Testis (tissue), 2 donors: ENCODE results near the gene DRC7.

ENCODE experiments used
- POLR2A ChIP-seq: fragments of 450-650 bp; IDR thresholded peaks from one replicate; pipeline ENCODE4 v1.6.1; 2017; ENCODE audit warnings: antibody characterized with exemption, mild to moderate bottlenecking, moderate library complexity
- TF ChIP-seq, protein P1 (sequence below), 3 experiments: fragments of 450-650 bp in 2 of 3; fragments of 200-600 bp in 1 of 3; sonication (generic) in 1 of 3; IDR thresholded peaks; one replicate each; pipeline ENCODE4 v1.5.1; 2016 to 2019; ENCODE audit warnings: antibody characterized with exemption in 3 of 3, mild to moderate bottlenecking in 2 of 3, moderate library complexity in 1 of 3

DNA sequence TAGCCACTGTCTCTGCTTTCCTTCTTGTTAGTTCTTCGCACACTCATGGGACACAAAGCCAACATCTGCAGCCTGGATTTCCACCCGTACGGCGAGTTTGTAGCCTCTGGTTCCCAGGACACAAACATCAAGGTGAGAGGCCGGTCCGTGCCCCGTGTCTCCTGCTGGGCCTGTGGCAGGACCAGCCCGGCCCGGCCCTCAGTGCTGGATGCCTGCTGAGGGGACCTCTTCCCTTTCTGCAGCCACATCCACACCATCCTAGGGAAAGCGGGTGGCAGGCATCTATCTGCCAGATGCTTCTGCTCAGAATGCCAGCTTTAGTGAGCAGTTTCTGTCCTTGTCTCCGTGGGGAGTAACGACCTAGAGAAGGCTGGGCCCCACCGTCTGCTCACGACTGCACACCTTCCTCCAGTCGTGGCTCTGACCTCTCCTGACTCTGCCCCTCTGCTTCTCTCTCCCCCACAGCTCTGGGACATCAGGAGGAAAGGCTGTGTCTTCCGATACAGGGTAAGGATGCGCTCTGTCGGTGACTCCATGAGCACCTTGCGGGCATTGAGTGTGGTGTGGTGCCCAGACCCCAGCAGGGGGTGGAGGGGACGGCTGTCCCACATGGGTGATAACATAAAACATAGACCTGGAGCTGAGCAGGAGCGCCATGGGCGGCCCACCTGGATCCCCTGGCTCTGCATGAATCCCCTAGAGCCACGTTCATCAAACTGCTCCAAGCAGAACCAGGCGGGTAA, 56.4 kb downstream of the DRC7 start:
- TF ChIP-seq, protein P1, sequence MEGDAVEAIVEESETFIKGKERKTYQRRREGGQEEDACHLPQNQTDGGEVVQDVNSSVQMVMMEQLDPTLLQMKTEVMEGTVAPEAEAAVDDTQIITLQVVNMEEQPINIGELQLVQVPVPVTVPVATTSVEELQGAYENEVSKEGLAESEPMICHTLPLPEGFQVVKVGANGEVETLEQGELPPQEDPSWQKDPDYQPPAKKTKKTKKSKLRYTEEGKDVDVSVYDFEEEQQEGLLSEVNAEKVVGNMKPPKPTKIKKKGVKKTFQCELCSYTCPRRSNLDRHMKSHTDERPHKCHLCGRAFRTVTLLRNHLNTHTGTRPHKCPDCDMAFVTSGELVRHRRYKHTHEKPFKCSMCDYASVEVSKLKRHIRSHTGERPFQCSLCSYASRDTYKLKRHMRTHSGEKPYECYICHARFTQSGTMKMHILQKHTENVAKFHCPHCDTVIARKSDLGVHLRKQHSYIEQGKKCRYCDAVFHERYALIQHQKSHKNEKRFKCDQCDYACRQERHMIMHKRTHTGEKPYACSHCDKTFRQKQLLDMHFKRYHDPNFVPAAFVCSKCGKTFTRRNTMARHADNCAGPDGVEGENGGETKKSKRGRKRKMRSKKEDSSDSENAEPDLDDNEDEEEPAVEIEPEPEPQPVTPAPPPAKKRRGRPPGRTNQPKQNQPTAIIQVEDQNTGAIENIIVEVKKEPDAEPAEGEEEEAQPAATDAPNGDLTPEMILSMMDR (IDR thresholded peaks at IDR 0.05) = no peak
- no peak for TF ChIP-seq POLR2A
